ENCODE data around the gene LAMC3.

Gene LAMC3

GRCh38 chr9:131008909-131009618 lies at the start of gene LAMC3:
LAMC3 (plus strand) TSS chr9:131009174; CDS start chr9:131009215, 41 bp downstream.
- no peak for DNase-seq

- no peak for DNase-seq
Observed at GRCh38 chr9:130959809-130960334, 49.1 kb upstream of the LAMC3 start.

DNA sequence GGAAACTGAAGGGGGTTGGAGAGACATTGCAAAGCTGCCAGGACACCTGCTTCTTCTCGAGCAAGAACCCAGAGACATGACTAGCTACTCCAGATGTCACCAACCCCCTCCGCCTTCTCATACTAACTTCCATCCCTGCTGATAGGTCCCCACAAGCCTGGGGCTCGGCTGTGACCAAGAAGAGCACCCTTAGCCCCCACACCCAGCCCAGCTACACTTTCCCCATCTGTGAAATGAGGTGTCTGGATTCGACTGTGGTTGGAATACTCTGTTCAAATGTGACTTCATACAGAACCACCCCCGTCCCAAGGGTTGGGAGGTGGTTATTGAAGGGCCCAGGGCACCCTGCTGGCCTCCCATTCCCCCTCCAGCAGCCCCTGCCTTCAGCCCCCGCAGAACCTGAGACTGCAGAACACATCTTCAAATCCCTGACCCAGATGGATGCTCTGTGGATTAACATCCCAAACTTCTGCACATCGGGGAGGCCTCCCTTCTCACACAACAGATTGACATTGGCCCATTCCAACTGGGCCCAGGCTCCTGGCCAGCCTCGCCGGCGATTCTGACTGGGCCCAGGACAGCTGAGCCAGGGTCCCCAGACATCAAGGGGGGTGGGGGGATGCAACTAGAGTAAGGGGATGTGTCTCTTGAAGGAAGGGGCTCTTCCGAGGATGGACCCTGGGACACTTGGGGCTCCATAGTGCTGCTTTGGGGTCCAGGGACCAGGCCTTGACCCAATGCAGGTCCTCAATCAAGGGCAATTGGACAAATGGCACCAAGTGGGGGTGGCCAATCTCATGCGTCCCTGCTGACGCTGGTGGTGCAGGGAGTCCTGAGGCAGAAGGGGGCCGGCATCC lies 48.2 kb upstream of the LAMC3 start:
- no peak for DNase-seq

DNA sequence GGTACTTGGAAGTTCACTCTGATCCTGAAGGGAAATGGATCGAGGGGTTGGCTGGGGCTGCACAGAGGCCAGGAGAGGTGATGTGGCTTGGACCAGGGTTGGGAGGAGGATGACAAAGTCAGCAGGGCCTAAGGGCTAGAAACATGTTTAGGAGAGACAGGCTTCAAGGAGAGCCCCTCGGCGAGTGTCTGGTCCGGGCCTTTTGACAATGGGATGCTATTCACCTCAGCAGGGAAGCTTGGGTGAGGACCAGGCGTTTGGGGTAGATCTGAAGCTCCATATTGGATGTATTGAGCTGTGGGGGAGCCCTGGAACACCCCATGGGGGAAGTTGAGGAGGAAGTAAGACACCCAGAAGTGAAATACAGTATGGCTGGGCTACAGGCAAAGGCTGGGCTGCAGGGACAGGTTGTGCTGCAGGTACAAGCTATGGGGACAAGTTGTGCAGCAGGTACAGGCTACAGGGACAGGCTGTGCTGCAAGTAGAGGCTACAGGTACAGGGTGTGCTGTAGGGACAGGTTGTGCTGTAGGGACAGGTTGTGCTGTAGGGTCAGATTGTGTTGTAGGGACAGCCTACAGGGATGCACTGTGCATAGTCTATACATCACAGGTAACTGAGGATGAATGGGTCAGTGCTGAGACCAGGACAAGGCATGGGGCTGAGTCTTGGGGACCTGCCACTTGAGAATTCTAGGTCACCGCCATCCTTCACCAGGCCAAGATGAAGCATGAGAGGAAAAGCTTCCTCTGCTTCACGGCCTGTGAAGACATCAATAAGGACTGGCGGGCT lies 47.3 kb upstream of the LAMC3 start:
- DNase-seq: no peak

GRCh38 chr9:130962418-130963316 lies 46.3 kb upstream of the LAMC3 start:
- DNase-seq: peak; percentile 96

GRCh38 chr9:130963337-130963908 lies 45.6 kb upstream of the LAMC3 start:
- no peak for DNase-seq

DNA sequence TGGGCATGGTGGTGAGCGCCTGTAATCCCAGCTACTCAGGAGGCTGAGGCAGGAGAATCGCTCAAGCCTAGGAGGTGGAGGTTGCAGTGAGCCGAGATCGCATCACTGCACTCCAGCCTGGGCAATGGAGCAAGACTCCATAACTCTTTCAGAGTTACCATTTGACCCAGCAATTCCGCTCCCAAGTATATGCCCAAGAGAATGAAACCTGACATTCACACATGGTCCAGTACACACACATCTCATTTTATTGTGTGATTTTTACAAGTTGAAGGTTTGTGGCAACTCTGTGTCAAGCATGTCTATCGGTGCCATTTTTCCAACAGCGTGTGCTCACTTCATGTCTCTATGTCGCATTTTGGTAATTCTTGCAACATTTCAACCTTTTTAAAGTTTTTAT lies 45.1 kb upstream of the LAMC3 start:
- DNase-seq: no peak

GRCh38 chr9:130965680-130966079 lies 43.3 kb upstream of the LAMC3 start:
- DNase-seq: no peak

DNA sequence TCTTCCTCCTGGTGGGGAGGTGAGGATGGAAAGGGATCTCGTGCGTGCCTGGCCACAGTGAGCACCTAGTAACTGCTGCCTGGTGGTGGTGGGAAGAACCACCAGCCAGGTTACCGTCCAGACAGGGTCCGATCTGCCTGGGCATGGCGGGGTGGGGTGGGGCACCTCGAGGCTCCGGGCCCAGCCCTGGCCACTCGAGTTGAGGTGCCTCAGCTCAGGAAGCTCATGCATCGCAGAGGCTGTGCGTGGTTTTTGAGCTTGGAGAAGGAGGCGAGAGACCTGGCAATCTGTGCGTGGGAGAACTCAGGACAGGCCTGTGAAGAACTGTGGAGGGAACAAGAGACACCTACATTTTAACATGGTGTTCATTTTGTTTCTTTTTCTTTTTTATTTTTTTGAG lies 38.9 kb upstream of the LAMC3 start:
- DNase-seq: no peak

DNA sequence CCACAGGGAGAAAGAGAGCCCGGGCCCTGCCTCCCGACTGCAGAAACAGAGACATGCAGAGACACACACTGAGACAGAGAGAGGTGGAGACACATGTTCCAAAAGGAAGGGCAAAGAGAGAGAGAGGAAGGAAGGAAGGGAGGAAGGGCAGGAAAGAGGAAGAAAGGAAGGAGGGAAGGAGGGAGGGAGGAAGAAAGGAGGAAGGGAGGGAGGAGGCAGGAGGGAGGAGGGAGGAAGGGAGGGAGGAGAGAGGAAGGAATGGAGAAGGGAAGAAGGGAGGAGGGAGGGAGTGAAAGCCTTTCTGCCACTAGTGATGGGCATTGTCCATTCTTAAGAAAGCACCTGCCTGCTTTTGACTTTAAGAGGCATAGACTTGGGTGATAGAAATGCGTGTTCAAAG lies 38.1 kb upstream of the LAMC3 start:
- DNase-seq: no peak

DNA sequence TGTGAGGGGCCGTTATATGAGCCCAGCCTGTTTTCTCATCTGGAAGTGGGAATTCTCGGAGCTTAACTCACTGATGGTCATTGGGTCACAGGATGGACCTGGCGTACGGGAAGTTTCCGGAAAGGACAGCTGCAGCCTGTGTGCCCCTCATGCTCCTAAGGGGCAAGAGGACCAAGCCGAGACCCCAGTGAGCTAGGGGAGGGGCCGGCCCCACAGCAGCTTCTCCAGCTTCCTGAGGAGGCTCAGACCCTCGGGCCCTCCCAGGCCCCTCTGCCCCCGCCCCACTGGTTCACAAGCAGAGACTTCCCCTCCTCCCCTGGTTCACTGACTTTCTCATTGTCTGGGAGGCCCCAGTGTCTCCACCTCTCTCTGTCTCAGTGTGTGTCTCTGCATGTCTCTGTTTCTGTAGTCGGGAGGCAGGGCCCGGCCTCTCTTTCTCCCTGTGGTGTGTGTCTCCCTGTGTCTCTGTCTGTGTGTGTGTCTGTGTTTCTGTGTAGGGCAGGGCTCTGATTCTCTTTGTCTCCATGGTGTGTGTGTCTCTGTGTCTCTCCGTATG lies 37.6 kb upstream of the LAMC3 start:
- DNase-seq: no peak

- DNase-seq: no peak
Observed at GRCh38 chr9:130972277-130972956, 36.6 kb upstream of the LAMC3 start.

DNA sequence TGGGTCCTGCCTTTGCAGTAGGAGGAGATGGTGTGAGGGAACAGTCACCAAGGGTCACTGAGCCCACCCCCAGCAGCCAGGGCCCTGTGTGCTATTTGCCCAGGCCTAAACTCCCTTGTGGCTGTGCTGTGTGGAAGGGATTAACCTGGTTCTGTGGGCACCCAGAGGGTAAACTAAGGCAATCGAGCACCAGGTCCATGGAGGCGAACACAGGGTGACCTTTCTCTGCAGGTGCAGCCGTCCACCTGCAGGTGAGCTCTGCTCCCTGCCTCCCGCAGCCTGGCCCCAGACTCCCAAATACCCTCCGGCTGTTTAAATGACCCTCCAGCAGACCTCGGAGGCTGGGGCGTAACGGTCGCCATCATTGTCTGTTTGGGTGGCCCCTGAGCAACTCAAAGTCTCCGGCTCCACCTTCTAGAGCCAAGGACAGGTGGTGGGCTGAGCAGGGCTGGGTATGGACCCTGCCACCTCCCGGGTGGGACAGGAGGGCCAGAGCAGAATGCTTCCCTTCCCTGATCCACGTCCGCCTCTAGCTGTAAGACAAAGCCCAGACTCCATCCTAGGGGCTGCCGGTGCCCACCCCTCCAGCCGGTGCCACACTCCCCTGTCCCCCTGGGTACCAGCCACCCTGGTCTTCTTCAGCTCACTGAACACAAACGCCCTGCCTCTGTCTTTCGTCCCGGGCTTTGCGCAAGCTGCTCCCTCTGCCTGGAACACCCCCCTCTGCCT lies 35.9 kb upstream of the LAMC3 start:
- DNase-seq: no peak

DNA sequence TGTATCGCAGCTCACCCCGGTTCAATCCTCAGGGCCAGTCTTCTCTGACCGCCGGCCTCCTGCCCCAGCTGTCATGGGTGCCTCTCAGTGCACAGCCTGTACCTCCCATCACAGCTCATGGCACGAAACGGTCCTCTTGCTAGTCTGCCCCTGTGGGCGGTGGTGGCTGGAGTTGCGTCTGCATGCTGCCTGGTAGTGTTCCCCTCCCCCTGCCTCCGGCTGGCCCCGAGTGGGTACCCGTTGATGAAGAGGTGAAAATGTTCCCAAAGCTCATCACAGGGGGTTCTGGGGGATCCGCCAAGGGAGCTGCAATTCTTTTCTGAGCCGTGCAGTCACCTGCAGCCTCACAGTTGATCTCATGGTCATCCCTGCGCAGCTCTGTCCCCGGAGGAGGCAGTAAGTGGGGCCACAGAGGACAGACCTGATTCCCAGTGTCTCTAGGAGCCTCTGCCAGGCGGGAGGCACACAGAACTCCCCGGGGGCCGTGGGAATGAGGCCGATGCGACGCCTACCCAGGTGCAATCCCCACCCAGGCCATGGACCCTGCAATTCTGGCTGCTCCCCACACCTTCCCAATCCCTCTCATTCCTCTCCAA lies 35.2 kb upstream of the LAMC3 start:
- DNase-seq: no peak

DNA sequence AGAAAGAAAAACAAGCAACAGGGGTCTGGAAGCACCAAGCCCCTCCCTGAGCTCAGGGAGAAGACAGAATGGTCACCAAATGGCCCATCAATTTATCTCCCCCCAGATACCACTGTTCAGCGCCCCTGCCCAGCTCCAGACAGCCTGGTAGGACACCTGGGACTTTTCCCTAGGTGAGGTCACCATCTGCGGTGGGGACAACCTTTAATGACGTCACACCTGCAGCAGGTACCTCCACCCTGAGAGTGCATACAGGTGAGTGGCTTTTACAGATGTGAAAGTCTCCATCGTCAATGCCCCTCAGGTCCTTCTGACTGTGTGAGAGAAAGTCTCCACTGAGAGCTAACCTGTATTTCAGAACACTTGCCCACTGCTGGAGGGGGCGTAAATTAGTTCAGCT lies 34.3 kb upstream of the LAMC3 start:
- no peak for DNase-seq

GRCh38 chr9:130975156-130975555 lies 33.8 kb upstream of the LAMC3 start:
- DNase-seq: no peak

- DNase-seq: no peak
Observed at GRCh38 chr9:130975932-130976841, 32.8 kb upstream of the LAMC3 start.

DNA sequence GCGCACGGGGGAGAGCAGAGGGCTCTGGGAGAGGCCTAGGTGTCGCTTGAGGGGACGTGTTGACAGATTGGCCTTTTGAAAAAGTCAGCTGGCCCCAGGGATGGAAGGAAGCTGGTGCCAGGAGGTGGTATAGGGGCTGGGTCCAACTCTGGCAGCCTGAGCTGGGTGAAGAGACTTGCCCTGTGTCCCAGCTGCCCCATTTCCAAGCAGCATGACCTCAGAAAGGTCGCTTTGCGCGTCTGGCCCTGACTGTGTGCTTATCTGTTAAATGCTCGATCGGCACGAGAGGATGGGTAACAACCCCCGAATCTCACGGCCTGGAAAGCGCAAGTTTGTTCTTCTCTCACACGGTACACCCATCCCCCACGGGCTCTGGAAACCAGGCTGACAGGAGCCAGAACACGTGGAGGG lies 31.2 kb upstream of the LAMC3 start:
- DNase-seq: no peak
